Embryonic facial prominence (tissue), 1 donor: ENCODE data around the gene GDPD5.

Experiments used
- DNase-seq: peaks from one replicate; pipeline ENCODE4 v3.0.0-alpha.2; 2016; ENCODE audit errors: extremely low spot score

GDPD5 gene

DNA sequence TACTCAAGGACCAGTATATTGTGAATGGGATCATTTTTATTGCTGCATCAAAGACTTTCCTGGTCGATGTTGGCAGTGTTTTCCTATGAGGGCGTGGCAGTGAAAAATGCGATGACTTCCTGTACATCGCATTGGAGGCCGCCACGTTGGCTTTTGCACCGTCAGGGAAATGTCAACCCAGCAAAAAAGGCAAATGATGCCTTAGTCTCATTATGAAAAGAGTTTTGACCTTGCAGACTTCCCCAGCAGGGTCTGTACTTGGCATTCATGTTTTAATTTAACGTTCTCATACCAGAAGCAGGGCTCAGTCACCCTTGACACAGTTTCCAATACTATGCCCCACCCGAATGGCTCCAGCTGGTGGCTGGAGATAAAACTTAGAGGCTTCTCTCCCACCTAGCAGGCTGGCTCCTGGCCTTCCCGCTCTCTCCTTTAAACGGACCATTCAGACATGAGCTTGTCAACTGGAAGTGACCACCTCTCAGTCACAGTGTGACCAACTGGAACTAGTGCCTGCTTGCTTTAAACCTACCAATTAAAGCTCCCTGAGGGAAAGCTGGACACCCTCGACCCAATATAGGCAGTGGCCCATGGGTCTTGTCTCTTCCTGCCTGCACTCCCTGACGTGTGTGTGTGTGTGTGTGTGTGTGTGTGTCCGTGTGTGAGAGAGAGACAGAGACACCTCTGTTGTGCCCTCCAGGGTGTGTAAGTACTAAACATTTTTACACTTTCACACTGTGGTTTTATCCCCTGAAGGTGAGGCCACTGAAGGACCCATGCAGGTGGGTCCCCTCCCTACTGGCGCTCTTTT is 8.7 kb upstream of the GDPD5 start:
- no peak for DNase-seq

DNA sequence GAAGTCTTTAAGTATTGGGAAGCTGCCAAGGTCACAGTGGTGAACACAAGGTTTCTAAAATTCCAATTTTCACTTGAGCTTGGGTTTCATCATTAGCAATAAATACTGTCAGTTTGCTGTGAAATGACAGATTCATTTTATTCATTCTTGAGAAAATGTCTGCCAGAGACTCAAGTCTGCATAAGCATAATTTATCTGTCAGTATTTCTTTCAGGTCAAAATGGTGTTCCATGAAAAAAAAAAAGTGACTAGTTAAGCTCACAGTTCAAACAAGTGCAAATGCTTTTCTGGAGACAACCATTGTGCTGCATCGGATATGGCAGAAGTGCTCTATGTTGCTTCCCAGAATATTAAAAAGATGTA is 8.1 kb upstream of the GDPD5 start:
- no peak for DNase-seq

DNA sequence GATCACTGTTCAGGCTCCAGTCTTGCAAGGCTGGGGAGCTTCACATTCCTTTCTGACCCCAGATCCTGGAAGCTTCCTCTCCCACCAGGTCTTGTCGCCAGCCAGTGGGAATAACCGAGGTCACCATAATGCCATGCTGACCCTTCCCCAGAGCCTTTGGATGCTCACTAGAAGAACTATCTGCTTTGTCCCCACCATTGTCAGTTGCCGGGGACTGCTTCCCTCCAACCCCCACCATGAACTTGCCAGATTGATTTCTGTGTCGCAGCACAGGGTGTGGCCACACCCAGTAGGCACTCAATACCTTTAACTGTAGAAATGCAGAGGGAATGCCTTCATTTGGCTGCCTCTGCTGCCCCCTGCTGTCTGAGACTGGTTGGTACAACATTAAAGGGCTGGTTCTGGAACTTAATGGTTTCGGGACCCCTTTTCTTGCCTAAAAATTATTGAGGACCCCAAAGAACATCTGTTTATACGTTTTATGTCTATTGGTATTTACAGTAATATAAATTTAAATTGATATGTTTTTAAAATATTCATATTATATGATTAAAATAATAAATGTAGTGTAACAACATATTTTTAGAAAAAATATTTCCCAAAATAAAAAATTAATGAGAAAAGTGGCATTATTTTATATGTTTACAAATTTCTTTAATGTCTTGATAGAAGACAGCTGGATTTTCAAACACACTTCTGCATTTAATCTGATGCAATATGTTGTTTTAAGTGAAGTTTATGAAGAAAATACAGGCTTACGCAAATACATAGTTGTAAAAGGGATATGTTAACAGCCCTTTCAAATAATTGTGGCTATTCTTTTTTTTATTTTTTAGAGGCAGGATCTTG is 6.7 kb upstream of the GDPD5 start:
- DNase-seq: no peak

DNA sequence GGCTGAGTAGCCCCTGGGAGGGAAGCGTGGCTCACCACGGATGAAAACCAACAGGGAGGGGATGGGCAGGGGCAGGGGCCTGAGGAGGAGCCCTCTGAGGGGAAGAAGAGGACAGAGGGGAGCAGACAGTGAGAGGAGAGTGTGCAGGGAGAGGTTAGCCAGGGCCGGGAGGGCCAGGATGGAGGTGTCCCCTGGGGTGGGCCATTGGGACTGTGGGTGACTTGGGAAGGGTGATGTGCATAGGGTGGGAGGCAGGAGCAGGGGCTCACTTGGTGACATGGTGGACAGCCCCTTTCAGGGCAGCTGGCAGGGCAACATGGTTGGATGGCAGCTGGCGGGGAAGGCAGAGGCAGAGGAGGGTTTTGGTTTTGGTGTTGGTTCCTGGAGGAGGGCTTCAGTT is 5.6 kb upstream of the GDPD5 start:
- DNase-seq: no peak

DNA sequence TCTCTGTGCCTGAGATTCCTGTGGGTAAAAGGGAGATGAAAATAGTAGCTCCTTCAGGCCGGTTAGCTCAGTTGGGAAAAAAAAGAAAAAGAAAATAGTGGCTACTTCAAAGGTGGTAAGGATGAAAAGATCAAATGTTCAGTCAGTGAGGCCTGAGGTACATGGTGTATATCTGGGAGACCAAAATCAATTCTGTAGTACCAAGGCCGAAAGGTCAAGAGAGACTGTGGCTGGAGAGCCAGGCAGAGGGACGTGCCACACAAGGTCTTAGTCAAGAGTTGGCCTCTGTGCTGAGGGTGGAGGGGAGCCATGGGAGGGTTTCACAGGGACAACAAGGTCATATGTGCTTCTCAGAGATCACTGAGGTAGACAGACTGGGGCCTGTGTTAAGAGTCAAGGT is 4.8 kb upstream of the GDPD5 start:
- no peak for DNase-seq

DNA sequence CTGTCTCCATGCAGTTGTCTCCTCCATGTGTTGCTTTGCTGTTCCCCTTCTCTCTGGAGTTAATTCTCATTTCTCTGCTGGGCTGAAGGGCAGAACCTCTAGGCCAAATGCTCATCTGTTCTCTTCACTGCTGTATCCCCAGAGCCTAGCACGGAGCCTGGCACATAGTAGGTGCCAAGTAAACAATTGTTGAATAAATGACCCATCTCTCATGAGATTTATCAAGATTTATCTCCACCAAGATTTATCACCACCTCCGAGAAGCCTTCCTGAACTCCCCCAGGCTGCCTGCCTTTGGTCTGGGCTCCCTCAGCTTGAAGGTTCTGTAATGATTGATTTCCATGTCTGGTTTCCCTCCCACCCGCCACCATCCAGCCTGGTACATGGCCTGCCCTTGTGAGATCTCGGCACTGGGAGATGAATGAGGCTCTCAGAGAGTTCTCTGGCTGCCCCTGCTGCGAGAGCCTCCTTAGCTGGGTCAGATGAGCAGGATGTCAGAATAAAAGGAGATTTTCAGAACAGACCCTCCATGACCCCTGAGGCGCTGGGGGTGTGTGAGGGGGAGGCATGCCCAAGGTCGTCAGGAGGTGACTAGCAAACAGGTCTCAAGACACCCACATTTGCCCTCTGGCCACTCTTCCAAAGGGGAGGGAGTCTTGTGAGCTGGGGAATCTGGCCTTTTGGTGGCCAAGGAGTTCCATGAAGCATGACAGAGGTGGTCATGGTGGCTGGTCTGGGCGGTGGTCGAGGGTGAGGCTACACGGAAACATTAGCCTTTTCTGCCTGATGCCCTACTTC is 2.4 kb upstream of the GDPD5 start:
- no peak for DNase-seq

DNA sequence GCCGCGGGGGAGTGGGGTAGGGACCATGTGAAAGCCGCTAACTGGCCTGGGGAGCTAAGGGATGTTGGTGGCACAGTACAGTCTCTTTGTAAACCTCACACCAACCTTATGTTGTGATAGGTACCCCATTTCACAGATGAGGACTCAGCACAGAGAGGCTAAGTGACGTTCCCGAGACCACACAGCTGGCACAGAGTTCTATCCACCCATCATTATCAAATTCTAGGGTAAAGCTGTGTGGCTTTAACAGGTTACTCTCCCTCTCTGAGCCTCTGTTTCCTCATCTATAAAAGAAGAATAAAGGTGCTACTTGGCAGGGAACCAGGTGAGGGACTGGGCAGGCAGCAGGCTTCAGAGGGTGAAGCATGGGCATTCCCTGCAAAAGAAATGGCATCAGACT is 1.4 kb upstream of the GDPD5 start:
- no peak for DNase-seq

DNA sequence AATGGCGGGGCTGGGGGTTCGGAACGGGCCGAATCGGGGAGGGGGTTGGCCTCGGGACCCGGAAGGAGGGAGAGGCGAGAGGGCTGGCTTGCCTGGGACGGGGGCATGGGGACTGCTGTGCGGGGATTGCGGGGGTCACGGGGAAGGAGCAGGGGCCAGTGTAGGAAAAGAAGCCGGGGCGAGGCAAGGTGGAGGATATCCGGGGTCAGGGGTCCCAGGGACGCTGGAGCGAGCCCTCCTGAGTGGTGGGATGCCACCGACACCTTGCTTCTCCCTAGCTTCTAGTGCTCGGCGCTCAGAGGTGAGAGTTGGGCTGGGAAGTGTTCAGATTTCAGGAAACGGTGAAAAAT is 426 bp upstream of the GDPD5 start:
- DNase-seq: no peak

DNA sequence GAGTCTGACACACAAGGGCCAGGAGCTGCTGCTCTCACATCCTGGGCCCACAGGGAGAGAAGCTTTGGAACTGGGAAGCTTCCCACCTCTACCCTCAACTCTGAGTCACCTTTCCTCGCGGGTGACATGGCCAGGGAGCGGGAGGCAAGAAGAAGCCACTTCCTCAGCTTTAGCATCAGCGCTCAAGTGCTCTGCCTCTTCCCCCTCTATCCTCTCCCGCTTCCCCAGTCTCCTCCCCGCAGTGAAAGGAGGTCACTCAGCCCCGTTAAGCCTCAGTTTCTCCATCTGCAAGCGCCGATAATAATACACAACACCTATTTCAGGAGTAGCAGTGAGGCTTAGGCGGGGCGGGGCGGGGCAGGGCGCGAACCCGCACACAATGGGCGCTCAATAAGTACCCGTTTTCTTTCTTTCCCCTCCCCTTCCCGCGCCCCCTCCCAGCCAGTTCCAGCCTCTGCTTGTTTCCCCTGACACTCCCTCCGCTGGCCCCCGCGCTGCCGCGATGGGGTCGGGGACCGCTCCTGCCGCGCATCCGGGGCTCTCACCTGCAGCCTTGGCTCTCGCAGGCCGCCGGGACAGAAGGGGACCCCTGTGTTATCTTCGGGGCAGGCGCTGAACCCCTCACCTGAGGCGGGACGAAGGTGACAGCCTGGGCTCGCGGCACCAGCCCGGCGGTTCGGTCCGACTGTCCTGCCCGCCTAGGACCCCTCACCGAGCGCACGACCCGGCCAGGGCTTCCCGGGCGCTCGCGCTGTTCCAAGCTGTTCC is 892 bp downstream of the GDPD5 start:
- no peak for DNase-seq

DNA sequence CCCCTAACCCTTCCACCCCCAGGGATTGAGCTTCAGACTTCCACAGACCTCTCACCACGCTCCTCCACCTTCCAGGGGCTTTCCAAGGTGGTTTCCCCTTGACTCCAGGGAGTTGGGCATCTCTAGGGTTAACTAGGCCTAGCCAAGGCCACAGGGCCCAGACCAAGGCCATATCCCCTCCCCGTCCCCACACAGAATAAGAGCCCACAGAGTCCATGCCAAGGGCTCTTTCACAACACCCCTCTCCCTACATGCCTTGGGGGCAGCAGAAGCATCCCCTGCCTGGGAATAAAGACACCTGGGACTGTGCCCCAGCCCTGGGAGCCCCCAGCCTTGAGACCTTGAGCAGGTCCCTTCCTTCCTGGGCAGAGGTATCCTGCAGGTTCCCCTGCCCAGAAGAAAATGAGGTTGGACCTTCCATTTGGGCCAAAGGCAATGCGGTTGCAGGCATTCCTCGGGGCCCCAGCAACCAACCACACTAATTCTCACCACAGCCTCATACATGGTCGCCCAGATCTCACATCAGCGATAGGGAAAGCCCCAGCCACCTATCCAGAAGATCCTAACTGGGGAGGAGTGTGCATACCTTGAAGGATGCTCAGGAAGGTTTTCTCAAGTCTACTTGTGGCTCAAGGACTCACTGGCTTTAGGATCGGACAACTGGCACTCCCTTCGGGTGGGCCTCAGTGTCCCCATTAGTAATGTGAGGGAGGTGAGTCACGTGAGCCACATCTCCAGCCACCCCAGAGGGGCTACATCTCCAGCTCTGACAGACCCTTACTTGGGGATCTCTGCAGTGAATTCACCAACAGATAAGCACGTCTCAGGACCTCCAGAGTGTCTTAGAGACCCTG is 1.7 kb downstream of the GDPD5 start:
- no peak for DNase-seq

DNA sequence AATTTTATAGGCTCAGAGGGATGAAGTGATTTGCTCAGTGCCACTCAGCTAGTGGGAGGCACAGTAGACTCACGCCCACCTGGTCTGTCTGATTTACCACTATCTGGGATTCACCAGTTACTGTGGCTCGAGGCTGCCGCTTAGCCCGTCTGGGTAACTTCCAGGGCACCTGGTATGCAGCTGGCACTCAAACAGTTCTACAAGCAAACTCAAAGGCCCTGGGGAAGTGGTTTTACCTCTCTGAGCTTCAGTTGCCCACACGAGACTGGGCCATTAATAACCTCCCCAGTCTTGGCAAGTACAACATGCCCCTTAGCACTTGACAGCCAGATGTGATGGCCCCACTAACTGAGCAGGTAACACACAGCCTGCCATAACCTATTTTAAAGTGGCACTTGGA is 2.6 kb downstream of the GDPD5 start:
- no peak for DNase-seq

DNA sequence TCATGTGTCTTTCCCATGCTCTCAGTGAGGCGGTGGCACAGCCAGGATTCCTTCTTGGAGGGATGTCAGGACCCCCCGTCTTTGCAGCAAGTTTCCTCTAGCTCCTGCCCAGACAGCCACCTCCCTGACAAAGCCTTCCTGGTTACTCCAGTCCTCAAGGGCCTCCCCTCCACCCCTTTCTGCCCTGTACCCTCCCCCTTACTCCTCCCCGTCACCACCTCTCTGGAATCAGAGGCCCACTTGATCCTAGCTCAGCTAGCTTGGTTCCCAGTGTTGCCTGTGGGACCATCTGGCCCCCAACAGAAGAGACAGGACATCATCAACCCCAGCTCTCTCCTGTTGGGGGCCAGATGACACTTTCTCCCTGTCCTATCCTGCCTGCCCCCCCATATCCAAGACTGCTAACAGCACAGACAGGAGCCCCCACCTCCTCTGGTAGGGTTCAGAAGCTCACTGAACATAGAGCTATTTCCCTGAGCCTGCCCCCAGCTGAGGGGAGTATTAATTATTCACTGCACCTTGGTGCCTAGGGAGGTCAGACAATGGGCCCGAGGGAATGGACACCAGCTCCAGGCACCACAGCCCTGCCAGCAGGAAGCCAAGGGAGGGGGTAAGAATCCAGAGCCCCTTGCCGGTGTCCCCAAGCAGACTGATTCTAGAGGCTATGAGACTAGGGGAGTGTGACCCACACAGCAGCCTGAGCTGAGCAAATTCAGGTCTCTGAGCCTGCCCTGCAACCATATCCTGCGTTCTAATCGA is 3.3 kb downstream of the GDPD5 start:
- DNase-seq: no peak

DNA sequence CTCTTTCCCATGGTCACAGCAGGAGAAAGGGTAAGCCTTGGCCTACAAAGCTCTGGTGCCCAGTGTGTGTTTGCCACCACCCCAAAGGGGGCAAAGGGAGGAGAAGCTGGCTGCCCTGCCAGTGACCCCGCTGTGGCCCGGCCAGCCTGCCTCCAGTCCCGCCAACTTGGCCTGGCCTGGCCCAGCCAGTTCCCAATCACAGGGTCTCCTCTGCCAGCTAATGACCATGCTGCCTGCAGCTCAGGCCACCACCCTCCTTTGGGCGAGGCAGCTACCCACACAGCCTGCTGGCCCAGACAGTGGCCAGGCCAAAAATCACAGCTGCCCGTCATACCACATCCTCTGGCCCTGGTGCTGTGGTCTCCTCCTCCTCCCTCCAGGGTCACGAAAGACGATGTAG is 5.1 kb downstream of the GDPD5 start:
- DNase-seq: no peak

DNA sequence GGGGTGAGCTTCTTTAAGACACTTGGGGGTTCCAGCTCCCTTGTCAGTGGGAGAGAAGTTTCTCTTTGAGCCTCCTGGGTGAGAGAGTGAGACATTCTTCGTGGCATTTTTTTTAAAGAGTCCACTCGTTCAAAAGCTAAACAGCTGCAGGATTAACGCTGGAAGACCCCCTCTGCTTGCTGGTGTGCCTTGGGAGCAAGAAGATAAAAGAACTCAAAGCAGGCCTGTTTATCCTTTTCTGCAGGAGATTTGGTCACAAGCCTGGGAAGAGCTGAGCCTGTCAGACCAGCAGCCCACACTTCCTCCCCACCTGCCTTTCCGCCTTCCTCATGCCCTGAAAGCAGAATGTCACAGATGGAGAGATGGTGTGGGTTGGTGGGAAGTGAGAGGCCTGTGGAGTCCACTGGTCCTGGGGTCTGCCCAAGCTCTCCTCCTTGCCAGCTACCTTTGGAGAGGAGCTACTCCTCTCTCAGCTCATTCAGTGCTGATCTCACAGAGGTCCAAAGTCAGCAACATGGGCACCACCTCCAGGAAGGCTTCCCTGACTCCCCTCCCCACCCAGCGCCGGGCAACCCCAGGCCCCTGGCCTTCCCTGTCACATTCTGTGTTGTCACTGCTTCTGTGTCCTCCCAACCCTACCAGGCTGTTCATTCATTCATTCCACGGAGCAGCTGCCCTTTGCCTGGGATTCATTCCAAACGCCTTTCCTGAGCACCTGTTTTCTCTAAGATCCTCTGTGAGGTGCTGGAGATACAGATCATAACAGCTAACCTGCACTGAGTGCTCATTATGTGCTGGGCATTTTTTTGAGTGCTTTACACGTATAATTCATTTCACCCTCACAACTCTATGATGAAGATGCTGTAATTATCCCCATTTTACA is 6.7 kb downstream of the GDPD5 start:
- DNase-seq: no peak

DNA sequence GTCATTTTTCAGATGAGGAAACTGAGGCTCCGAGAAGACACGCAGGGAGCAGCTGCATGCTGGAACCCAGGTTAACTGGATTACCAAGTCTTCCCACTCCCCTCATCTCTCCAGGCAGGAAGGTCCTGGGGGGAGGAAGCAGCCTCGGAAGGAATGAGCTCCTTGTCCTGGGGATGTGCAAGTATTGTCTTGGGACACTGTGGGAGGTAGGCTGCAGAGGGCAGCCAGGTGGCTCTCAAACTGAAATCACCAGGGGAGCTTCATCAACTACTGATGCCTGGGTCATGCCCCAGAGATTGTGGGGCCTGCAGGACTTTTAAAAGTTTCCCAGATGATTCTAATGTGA is 7.6 kb downstream of the GDPD5 start:
- DNase-seq: no peak

DNA sequence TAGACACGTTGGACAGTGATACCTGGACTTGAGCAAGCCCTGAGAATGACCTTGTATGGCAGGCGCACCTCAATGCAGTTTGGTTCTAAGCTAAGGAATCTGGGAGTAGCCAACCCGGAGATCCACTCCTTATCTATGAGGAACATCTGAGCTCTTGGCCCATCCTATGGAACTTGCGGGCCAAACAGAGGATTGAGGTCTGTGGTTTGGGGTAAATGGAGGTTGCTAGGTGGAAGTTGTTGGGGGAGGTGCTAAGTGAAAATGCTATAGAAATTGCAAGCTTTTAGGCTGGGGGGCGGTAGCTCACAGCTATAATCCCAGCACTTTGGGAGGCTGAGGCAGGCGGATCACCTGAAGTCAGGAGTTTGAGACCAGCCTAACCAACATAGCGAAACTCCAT is 8.9 kb downstream of the GDPD5 start:
- DNase-seq: no peak

DNA sequence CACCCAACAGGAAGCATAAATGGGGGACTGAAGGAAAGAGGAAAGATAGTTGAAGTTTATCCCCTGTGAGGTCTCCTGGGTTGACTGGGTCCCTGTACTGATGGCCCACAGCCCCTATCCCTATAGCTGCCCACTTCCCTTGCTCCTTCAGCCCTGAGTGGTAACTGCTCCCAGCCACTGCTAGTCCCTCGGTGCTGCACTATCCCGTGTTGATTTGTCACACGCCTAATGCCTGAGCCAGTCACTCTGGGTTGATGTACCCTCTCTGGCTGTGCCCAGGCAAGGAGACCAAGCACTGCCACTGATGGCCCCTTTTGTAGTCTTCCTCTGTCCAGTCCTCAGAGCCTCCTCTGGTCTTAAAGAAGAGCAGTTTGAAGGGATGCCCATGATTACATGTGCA is 9.6 kb downstream of the GDPD5 start:
- no peak for DNase-seq

DNA sequence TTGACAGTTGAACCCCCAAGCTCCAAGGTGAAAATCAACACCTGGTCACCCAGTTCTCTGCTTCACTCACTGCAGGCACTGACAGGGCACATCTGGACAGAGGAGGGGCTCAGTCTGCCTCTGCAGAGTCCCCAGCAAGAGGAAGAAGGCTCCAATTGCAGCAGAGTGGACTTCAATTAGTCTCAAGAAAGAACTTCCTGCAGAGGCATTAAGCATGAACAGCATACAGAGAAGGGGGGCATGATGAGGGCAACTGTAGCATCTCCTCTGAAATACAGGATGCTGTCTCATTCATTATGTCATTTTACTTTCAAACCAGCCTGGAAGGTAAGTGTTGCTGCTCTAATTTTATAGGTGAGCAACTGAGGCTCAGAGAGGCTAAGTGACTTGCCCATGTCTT is 11.1 kb downstream of the GDPD5 start:
- no peak for DNase-seq

DNA sequence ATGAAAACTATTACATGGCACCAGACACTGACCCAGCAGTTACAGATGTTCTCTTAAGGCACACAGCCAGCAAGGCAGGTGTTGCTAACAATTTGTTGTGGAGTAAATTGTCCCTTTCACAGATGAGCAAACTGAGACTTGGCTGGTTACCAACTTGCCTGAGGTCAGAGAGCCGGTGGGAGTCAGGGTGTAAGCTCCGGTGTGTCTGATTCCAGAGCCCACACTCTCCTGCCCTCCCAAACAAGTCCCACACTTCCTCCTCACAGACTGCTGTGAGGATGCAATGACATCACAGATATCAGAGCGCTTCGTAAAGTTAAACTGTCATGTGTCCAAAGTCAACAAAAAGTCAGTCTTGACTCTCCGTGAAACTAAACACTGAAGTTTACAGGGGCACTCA is 12.5 kb downstream of the GDPD5 start:
- DNase-seq: no peak

DNA sequence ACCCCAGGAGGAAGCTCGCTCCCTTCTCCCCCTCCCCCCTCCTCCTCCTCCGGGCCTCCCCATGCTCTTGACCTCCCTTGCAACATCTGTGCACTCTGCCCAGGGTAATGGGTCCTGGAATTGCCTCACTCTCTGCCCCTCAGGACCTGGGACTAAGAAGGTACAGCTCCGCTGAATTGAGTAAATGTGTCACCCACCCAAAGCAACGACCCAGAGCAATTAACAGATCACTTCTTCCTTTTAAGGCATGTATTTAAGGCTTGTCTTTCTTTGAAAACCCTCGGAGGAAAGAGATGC is 15.1 kb downstream of the GDPD5 start:
- DNase-seq: no peak
